GM18951 (cell line): ENCODE data around the gene HLCS.

Experiments
- POLR2A ChIP-seq: IDR thresholded peaks from 4 replicates; pipeline ENCODE4 v1.6.1; 2011; ENCODE audit warnings: mild to moderate bottlenecking; ENCODE audit not compliant: insufficient read length, insufficient read depth; ENCODE audit errors: extremely low read depth
- in situ Hi-C: fragments of 300-500 bp; cut with MboI; formaldehyde crosslinking; loops from one replicate; pipeline ENCODE4 v1.12.0; 2022; ENCODE audit warnings: low sequenced_read_pairs, mixed read lengths, inconsistent platforms; ENCODE audit not compliant: unreplicated experiment

HLCS gene

GRCh38 chr21:36706951-36707762 is 259.3 kb downstream of the HLCS start:
- no peak for TF ChIP-seq POLR2A
- in situ Hi-C loops: no loop called here

GRCh38 chr21:36706482-36706852 is 260.0 kb downstream of the HLCS start:
- in situ Hi-C loops: no loop called here
- TF ChIP-seq POLR2A: no peak

- in situ Hi-C loops: no loop called here
Measured at GRCh38 chr21:36705679-36706481, 260.6 kb downstream of the HLCS start.

GRCh38 chr21:36704958-36705678 is 261.4 kb downstream of the HLCS start:
- no peak for TF ChIP-seq POLR2A
- in situ Hi-C loops: no loop called here

More at GRCh38 chr21:36705679-36706481, 260.6 kb downstream of the HLCS start:
- no peak for TF ChIP-seq POLR2A

GRCh38 chr21:36704281-36704957 is 262.1 kb downstream of the HLCS start:
- in situ Hi-C loops: no loop called here

GRCh38 chr21:36703626-36704280 is 262.7 kb downstream of the HLCS start:
- in situ Hi-C loops: no loop called here
- no peak for TF ChIP-seq POLR2A

More at GRCh38 chr21:36704281-36704957, 262.1 kb downstream of the HLCS start:
- no peak for TF ChIP-seq POLR2A

GRCh38 chr21:36703123-36703522 is 263.3 kb downstream of the HLCS start:
- in situ Hi-C loops: no loop called here
- TF ChIP-seq POLR2A: no peak

GRCh38 chr21:36702622-36702968 is 263.9 kb downstream of the HLCS start:
- TF ChIP-seq POLR2A: no peak
- in situ Hi-C loops: no loop called here

- TF ChIP-seq POLR2A: no peak
- in situ Hi-C loops: no loop called here
Measured at GRCh38 chr21:36701756-36702621, 264.5 kb downstream of the HLCS start.

GRCh38 chr21:36700971-36701755 is 265.3 kb downstream of the HLCS start:
- in situ Hi-C loops: no loop called here
- TF ChIP-seq POLR2A: no peak
